Activated CD8-positive, alpha-beta memory T cell treated with anti-CD3 and anti-CD28 coated beads for 24 hours (primary cell): ENCODE data around the gene PSIP1.
"Not testable (repeated sequence)": the region's sequence is repeated elsewhere in the genome, so short reads cannot be mapped to it uniquely, and the experiment has no call there.

ENCODE experiments used
- DNase-seq: peaks from one replicate; pipeline ENCODE4 v3.0.0-alpha.2; 2020

PSIP1 gene

GRCh38 chr9:15430920-15431844 lies 79.6 kb downstream of the PSIP1 start:
- DNase-seq = no peak

- DNase-seq = not testable (repeated sequence)
Measured at GRCh38 chr9:15427702-15428101, 83.1 kb downstream of the PSIP1 start.

- DNase-seq = no peak
Measured at GRCh38 chr9:15426019-15426418, 84.8 kb downstream of the PSIP1 start.

GRCh38 chr9:15423231-15423985 lies 87.4 kb downstream of the PSIP1 start:
- no peak for DNase-seq

- peak; percentile 96 for DNase-seq
Measured at GRCh38 chr9:15422372-15423230, 88.2 kb downstream of the PSIP1 start, which contains the start of gene SNAPC3. SNAPC3 (plus strand) TSS chr9:15422876; CDS start chr9:15422880, 4 bp downstream.

GRCh38 chr9:15421990-15422371 lies 88.8 kb downstream of the PSIP1 start:
- DNase-seq = no peak

GRCh38 chr9:15421532-15421931 lies 89.2 kb downstream of the PSIP1 start:
- DNase-seq = no peak

GRCh38 chr9:15420796-15421195 lies 90.0 kb downstream of the PSIP1 start:
- no peak for DNase-seq

- no peak for DNase-seq
Measured at GRCh38 chr9:15417626-15418025, 93.1 kb downstream of the PSIP1 start.

- no peak for DNase-seq
Measured at GRCh38 chr9:15416880-15417279, 93.9 kb downstream of the PSIP1 start.
